Stomach (tissue), 9 donors: ENCODE results near the gene ATP6V1E1. TPM values are rescaled to one million over a fixed set of nuclear protein-coding genes. Genes with fewer than 3 reads are reported as not detected.

Source experiments
- DNase-seq, 2 donors: peaks; one replicate each; pipeline versions ENCODE4 v3.0.0 to v3.0.0-alpha.2; 2013 to 2019
- H3K27ac ChIP-seq, 5 donors: fragments of 200-600 bp in 4 of 5; sonication (generic) in 4 of 5; one replicate each; pipeline ENCODE4 v1.5.1; 2013 to 2019; ENCODE audit warnings: mild to moderate bottlenecking in 1 of 5, moderate library complexity in 1 of 5
- H3K27me3 ChIP-seq, 3 donors: fragments of 200-600 bp; sonication (generic); one replicate each; pipeline ENCODE4 v1.5.1; 2017 to 2019; ENCODE audit warnings: mixed run types in 1 of 3
- H3K36me3 ChIP-seq, 4 donors: fragments of 200-600 bp; sonication (generic); 1 replicate in 3 of 4; 2 replicates in 1 of 4; pipeline ENCODE4 v1.5.1; 2016 to 2019
- H3K4me1 ChIP-seq, 4 donors: fragments of 200-600 bp; sonication (generic); one replicate each; pipeline ENCODE4 v1.5.1; 2016 to 2019
- H3K4me3 ChIP-seq, 4 donors: fragments of 200-600 bp; sonication (generic) in 3 of 4; one replicate each; pipeline ENCODE4 v1.5.1; 2016 to 2019; ENCODE audit warnings: mild to moderate bottlenecking in 1 of 4
- H3K9me3 ChIP-seq, 4 donors: fragments of 200-600 bp; sonication (generic); one replicate each; pipeline ENCODE4 v1.5.1; 2016 to 2019
- EP300 ChIP-seq: sonication (generic); formaldehyde crosslinking; IDR thresholded peaks from one replicate; pipeline ENCODE4 v1.6.1; 2017; ENCODE audit warnings: antibody characterized with exemption
- POLR2A ChIP-seq, 4 donors: fragments of 450-650 bp; IDR thresholded peaks; one replicate each; pipeline ENCODE4 v1.6.1; 2016; ENCODE audit warnings: antibody characterized with exemption in 4 of 4, control low read depth in 2 of 4, mild to moderate bottlenecking in 1 of 4, moderate library complexity in 1 of 4
- POLR2AphosphoS5 ChIP-seq, 3 donors: sonication (generic); formaldehyde crosslinking; IDR thresholded peaks; one replicate each; pipeline ENCODE4 v1.6.1; 2016; ENCODE audit warnings: antibody characterized with exemption in 3 of 3
- WGBS, 5 donors: extraction: QIAGEN DNeasy Blood & Tissue Kit in 3 of 5; methylation state at CpG; one replicate each; pipeline versions ENCODE4 v1.1.5 to v1.1.7; 2013 to 2018; 5-methylcytosine and 5-hydroxymethylcytosine counted together
- intact Hi-C: fragments of 100-400 bp; cut with DNase I; formaldehyde crosslinking; loops from one replicate; pipeline ENCODE4 v1.15.1; 2023; ENCODE audit warnings: low total_unique reads
- polyA plus RNA-seq, 3 donors: library from polyadenylated mRNA; stranded (reverse); fragments of 200-250 nt; gene quantifications; one replicate each; pipeline ENCODE4 v1.2.3, GENCODE V29; 2013
- total RNA-seq, 5 donors: library from RNA; depleted of rRNA; stranded (reverse); fragments of >200 nt; gene quantifications; one replicate each; pipeline versions ENCODE4 v1.1.0 to v1.2.3, GENCODE V29; 2014 to 2016
- TF ChIP-seq, protein P1 (sequence below), 7 experiments: fragments of 450-650 bp in 4 of 7; fragments of 200-600 bp in 3 of 7; sonication (generic) in 3 of 7; IDR thresholded peaks; one replicate each; pipeline ENCODE4 v1.5.1; 2016 to 2019; ENCODE audit warnings: antibody characterized with exemption in 7 of 7, control low read depth in 2 of 7, mild to moderate bottlenecking in 1 of 7
- donor health status: healthy with polysubstance abuse.
- donor health status: Bipolar disorder and iron deficiency.
- donor health status: healthy.

Gene ATP6V1E1
- total and polyA plus RNA-seq, 8 donors: 22.2 to 284 (median 117) TPM

DNA sequence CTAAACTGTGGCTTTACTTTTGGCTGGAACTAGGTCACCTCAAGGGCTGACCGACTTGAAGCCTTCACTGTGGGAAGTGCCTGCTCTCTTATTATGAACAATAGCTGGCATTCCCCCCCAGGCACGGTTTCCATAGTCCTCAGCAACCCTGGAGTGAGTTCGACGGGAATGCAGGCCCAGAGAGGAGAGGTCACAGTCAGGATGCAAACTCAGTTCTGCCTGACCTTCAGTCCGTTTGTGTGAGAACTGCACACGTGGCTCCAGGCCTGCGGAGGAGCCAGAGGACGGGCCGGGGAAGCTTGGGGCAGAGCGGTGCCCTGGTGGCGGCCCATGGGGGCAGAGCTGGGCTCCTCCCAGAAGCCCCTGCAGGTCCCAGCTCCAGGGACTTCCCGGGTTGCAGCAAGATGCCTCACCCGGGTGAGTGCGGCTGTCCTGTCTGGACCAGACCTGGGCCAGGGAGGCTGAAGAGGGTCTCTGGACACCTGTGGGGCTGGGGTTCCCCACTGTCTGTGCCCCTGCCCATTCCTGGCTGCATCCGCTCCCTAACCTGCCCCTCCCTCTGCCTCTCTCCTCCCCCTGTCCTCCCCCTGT, 48.0 kb downstream of the ATP6V1E1 start:
- 34 to 59% (median 43%) methylated on average over 10 to 15 of the region's 15 CpGs for WGBS, 5 donors

DNA sequence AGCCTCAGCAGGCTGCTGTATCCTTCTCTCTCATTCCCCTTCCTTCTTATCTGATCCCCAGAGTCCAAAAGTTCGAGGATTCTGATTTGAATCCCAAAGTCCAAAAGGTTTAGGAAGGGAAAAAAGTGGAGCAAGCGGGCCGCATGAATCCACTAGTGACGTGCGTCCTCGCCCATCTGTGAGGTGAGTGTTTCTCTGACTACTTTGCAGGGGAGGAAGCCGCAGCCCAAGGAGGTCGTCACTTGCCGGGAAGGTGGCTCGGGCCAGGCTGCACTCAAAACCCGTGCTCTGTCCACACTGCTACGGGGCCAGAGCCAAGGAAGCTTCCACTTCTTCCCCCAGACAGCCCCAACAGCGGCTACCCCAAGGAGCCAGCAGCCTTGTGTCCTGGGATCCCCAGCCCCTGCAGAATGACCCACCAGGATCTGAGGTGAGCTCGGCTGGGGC, 49.0 kb downstream of the ATP6V1E1 start:
- 75 to 88% (median 87%) methylated on average over 9 to 14 of the region's 14 CpGs for WGBS, 5 donors
- Histone ChIP-seq H3K27me3 (no peaks in the 10 kb centered on the region), H3K4me1 (peaks cover 0 to 18% (median 9%) of the 10 kb centered on the region in 4 donors), H3K9me3 (no peaks in the 10 kb centered on the region), H3K4me3 (no peak overlapping the region), H3K27ac (peak overlapping the region in 3 of 5 donors; percentile 5 to 77 (median 38)), H3K36me3 (no peaks in the 10 kb centered on the region)
- TF ChIP-seq POLR2AphosphoS5 (IDR thresholded peaks at IDR 0.05) (no peak), POLR2A (IDR thresholded peaks at IDR 0.05) (no peak), EP300 (no peak)
- TF ChIP-seq, protein P1, sequence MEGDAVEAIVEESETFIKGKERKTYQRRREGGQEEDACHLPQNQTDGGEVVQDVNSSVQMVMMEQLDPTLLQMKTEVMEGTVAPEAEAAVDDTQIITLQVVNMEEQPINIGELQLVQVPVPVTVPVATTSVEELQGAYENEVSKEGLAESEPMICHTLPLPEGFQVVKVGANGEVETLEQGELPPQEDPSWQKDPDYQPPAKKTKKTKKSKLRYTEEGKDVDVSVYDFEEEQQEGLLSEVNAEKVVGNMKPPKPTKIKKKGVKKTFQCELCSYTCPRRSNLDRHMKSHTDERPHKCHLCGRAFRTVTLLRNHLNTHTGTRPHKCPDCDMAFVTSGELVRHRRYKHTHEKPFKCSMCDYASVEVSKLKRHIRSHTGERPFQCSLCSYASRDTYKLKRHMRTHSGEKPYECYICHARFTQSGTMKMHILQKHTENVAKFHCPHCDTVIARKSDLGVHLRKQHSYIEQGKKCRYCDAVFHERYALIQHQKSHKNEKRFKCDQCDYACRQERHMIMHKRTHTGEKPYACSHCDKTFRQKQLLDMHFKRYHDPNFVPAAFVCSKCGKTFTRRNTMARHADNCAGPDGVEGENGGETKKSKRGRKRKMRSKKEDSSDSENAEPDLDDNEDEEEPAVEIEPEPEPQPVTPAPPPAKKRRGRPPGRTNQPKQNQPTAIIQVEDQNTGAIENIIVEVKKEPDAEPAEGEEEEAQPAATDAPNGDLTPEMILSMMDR (IDR thresholded peaks at IDR 0.05): no peak
- DNase-seq: no peak
- intact Hi-C loops: no loop called here

More for the DNA sequence above, 48.0 kb downstream of the ATP6V1E1 start:
- TF ChIP-seq, protein P1 (IDR thresholded peaks at IDR 0.05): no peak
- no peak for TF ChIP-seq POLR2AphosphoS5 (IDR thresholded peaks at IDR 0.05)
- no peak for TF ChIP-seq EP300
- TF ChIP-seq POLR2A (IDR thresholded peaks at IDR 0.05): no peak
- no peaks in the 10 kb centered on the region for H3K36me3 ChIP-seq
- H3K9me3 ChIP-seq: no peaks in the 10 kb centered on the region
- intact Hi-C loops: no loop called here
- H3K4me3 ChIP-seq: no peak overlapping the region
- H3K27me3 ChIP-seq: no peaks in the 10 kb centered on the region
- peak overlapping the region in 4 of 5 donors; percentile 1 to 39 (median 25) for H3K27ac ChIP-seq
- peaks cover 0 to 18% (median 9%) of the 10 kb centered on the region in 4 donors for H3K4me1 ChIP-seq
- DNase-seq: peak; percentile 36 to 39

DNA sequence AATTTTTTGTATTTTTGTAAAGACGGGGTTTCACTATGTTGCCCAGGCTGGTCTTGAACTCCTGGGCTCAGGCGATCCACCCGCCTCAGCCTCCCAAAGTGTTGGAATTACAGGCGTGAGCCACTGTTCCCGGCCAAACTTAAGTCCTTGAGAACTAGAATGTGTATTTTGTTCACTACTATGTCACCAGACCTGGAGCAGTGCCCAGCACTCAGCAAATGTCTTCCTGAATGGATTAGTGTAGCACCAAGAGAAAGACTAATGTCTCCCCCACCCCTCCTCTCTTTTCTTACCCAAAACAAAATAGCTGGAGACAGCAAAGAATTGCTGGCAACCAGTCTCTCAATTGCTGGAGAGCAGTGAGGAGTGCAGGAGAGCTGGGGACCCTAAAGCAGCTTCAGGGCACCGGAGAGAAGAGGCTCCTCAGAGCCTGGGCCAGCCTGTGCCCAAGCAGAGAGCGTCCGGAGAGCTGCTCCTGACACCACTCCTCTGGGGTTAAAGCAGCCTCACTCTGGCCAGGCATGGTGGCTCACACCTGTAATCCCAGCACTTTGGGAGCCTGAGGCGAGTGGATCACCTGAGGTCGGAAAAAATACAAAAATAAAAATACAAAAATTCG, 50.3 kb downstream of the ATP6V1E1 start:
- no peaks in the 10 kb centered on the region for H3K9me3 ChIP-seq
- WGBS, 5 donors: 49 to 60% (median 59%) methylated on average over 11 of the region's 11 CpGs
- TF ChIP-seq POLR2AphosphoS5 (IDR thresholded peaks at IDR 0.05) (peak in 2 of 3 donors; percentile 27 to 51), POLR2A (IDR thresholded peaks at IDR 0.05) (no peak)
- peak overlapping the region; percentile 17 to 77 (median 51) for H3K27ac ChIP-seq
- H3K36me3 ChIP-seq: no peaks in the 10 kb centered on the region
- H3K4me1 ChIP-seq: peaks cover 0 to 18% (median 11%) of the 10 kb centered on the region in 4 donors
- peaks cover 0 to 7% (median 0%) of the 10 kb centered on the region in 3 donors for H3K27me3 ChIP-seq
- no peak overlapping the region for H3K4me3 ChIP-seq
- intact Hi-C loops: no loop called here
- DNase-seq: peak; percentile 76 to 77

DNA sequence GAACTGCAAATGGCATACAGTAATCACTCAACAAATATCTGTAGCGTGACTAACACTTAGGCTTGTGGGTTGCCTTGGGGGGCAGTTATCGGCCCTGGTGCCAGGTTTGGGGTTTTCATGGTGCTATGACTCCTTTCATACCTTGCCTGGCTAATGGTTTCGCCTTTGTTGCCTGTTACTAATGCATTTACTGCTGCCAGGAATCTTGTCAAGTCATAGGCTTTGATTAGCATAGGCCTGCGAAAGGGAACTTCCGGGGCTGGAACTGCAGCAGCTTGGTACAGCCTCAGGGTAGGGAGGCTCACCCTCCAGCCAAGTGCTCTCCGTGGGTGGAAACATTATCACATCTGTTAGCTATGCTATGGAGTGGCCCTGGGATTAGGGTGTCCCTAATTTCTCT, 52.1 kb downstream of the ATP6V1E1 start:
- no peak for DNase-seq
- Histone ChIP-seq H3K4me1 (peaks cover 7 to 24% (median 18%) of the 10 kb centered on the region in 4 donors), H3K27me3 (peaks cover 0 to 9% (median 0%) of the 10 kb centered on the region in 3 donors), H3K4me3 (no peak overlapping the region), H3K36me3 (no peaks in the 10 kb centered on the region), H3K9me3 (no peaks in the 10 kb centered on the region), H3K27ac (peak overlapping the region in 1 of 5 donors; percentile 77)
- intact Hi-C loops: no loop called here
- no peak for TF ChIP-seq EP300
- TF ChIP-seq POLR2AphosphoS5 (IDR thresholded peaks at IDR 0.05): no peak
- TF ChIP-seq, protein P1 (IDR thresholded peaks at IDR 0.05): no peak
- TF ChIP-seq POLR2A (IDR thresholded peaks at IDR 0.05): no peak
- WGBS, 5 donors: 68 to 80% (median 78%) methylated on average over 5 to 6 of the region's 6 CpGs
